Measurements from ENCODE around the gene ARHGEF16.

ARHGEF16 gene

DNA sequence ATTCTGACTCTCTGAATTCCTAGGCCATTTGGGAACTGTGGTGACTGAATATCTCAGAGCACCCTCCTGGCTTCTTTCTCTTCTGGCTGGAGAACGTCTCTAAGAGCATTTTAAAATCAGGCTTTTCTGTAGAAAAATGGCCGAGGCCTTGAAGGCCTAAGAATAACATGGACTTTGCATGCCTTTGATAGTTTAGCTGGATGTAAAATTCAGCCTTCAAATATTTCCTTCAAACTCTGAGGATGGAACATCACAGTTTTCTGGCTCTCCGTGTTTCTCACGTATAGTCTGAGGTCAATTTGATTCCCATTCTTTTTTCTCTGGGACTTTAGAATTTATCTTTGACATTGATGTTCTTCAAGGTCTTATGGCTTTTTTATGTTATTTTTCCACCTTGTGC lies 34.0 kb downstream of the ARHGEF16 start:
- DNase-seq, result no peak

- DNase-seq, result no peak
Measured at GRCh38 chr1:3490046-3490745, 35.7 kb downstream of the ARHGEF16 start.

- peak; percentile 87 for DNase-seq
Measured at GRCh38 chr1:3491291-3492246, 37.1 kb downstream of the ARHGEF16 start.

DNA sequence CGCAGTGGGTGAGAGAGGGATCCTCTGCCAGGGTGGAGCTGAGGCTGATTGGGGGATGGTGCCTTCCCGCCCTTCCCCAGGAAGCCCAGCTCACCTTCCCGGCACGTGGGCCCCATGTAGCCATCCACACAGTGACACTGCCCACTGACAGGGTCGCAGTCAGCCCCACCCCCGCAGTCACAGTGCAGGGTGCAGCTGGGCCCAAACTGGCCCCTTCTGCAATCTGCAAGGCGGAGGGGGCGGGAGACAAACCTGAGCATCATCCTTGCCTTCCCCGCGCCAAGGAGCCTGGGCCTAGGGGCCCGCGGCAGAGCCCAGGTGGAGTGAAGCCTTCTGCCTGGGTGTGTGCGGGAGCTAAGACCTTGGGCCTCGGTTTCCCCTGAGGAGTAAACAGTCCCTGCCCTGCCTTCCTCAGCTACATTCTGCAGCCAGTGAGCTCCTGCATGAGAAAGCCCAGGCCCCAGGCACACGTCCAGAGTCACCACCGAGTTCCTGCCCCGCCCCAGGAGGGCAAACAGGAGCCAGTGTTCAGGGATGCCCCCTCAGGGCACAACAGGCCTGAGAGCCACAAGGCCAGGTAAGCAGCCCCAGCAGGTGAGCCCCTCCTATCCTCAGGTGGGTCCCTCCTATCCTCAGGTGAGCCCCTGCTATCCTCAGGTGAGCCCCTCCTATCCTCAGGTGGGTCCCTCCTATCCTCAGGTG lies 38.2 kb downstream of the ARHGEF16 start:
- DNase-seq, result no peak

DNA sequence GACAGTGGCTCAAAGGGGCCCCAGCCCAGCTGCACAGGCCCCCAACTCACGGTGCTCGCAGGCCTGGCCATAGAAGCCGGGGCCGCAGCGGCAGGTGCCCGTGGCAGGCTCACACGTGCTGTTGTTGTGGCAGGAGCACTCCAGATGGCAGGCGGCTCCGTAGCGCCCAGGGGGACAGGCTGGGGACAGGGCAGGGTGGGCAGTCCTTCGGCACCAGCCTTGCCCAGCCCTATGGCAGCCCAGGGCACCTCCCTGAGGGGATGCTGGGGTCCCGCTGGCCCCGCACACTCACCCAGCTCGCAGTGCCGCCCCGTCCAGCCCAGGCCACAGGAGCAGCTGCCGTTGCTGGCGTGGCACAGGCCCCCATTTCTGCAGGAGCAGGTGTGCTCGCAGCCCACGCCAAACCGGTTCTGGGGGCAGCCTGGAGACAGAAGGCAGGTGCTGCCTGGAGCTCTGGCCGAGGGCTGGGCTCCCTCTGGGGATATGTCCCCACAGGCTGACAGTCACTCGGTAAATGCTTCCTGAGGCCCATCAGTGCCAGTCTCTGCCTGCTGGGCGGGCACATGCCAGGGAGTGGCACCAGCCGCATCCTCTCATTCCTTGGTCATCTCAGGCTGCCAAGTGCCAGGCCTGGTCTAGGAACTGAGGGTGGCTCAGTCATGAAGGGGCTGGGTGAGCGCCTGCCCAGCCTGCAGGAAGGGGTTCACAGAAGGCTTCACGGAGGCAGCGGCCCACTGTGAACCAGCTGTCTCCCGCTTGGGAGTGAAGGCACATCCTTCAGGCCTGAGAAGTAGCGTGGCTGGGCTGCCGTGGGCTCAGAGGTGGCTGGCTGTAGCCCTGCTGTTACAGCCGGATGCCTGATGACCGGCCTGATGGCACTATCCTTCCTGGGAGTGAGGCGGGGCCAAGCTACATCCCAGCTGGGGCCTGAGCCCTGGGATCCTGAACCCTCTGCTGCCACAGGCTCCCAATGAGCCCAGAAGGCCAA lies 40.1 kb downstream of the ARHGEF16 start:
- DNase-seq, result no peak

GRCh38 chr1:3495776-3496745 lies 41.6 kb downstream of the ARHGEF16 start:
- DNase-seq, result no peak

GRCh38 chr1:3496916-3497315 lies 42.5 kb downstream of the ARHGEF16 start:
- no peak for DNase-seq

DNA sequence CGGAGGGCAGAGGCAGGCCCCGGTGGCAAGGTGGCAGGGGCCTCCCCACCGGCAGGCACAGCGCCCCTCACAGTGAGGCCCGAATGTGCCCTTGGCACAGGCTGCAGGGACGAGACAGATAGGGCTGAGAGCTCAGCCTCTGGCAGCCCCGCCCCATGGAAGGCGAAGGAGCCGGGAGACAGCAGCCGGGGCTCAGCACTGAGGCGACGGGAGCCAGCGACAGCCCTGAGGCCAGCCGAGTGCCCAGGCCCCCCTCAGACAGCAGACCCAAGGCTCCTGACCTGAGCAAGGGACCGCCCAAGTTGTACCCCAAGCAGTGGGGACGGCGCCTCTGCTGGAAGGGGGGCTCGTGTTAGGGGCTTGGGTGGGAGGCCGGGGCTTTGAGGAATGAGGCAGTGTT lies 43.1 kb downstream of the ARHGEF16 start:
- no peak for DNase-seq

DNA sequence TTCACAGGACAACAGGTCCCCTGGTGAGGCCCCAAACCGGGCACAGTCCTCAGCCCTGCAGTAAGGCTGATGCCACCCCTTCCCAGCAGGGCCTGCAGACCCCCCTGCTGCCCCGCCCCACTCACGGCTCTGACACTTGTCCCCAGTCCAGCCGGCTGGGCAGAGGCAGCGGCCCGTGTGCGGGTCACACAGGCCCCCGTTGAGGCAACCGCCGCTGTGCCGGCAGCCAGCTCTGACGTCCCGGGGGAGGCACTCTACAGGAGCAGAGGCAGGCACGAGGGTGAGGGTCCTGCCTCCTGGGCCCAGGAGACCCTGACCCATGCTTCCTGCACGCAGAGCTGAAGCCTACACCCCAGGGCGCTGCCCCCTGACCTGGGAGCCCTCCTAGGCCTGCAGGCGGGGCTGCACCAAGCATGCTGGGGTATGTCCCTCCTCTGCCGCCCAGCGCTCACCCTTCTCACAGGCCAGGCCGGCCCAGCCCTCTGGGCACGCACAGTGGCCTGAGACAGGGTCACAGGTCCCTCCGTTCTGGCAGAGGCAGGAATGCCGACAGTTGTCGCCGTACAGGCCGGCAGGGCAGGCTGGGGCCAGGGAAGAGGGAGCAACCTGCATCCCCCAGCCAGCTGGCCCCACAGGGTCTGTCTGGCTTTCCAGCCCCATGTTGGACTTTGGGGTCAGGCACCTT lies 43.9 kb downstream of the ARHGEF16 start:
- DNase-seq, result no peak

DNA sequence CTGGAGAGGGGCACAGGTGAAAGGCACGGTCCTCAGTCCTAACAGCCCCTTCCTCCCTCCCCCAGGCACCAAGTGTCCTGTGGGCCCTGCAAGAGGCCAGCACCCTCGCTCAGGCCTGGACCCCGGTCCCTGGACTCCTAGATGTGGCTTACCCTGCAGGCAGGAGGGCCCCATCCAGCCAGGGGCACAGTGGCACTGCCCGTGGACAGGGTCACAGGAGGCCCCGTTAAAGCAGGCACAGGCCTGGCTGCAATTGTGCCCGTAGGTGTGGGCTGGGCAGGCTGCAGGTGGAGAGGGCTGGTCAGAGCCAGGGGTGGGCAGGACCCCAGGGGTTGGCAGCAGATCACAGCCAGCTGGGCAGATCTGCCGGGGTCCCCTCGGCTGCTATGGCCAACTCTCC lies 44.5 kb downstream of the ARHGEF16 start:
- DNase-seq, result no peak

- DNase-seq, result no peak
Measured at GRCh38 chr1:3499611-3500010, 45.1 kb downstream of the ARHGEF16 start.

GRCh38 chr1:3500265-3500835 lies 45.9 kb downstream of the ARHGEF16 start:
- no peak for DNase-seq

- no peak for DNase-seq
Measured at GRCh38 chr1:3501437-3501836, 47.0 kb downstream of the ARHGEF16 start.

GRCh38 chr1:3501856-3502640 lies 47.6 kb downstream of the ARHGEF16 start:
- DNase-seq, result peak; percentile 29

DNA sequence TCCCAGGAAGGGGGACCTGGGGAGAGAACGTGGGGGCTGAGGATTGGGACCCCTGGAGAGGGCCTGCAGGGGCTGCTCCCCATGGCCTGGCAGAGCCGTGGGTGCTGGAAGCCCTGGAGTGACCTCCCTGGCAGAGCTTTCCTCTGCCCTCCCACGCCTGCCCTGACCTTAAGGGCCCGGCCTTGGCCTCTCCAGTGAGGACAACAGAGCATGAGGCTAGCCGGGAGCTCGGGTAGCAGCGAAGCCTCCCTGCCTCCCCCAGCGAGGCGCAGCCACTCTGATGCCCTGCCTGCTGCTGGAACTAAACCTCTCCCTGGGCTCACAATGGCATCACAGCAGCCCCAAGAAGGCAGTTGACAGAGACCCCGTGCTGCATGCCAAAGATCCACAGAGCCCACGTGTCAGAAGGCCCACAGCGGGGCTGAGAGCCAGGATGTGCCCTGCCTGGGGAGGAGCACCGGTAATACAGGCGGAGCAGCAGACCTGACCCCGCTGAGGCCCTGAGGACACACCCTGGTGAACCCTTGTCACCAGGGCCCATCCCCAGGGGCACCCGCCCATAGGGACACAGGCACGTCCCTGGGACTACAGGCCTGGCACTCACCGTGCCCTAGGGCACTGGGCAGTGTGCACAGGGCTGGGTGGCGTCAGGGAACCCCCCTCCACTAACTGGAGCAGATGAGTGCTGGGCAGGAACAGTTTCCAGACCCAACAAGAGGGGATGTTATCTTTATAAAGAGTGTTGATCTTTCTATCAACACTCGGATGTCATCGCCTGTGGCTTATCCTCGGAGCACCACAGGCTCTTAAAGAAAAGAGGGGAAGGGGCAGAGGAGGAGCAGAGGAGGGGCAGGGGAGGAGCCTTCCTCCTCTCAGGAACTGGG lies 48.4 kb downstream of the ARHGEF16 start:
- DNase-seq, result no peak

- no peak for DNase-seq
Measured at GRCh38 chr1:3503525-3503886, 49.0 kb downstream of the ARHGEF16 start.

- no peak for DNase-seq
Measured at GRCh38 chr1:3504151-3504821, 49.8 kb downstream of the ARHGEF16 start.

DNA sequence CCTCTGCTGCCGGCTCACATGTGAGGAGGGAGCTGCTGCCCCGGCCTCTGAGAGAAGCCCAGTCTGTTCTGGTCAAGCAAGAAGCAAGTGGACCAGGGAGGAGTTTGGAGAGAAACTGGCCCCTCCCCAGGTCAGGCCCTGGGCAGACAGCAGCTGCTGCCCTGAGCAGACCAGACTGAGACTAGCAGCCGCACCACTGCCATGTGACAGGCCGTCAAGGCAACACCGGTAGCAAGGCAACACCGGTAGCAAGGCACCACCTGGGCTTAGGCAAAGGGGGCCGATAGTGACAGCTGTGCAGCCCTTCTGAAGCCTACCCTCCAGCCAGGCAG lies 50.3 kb downstream of the ARHGEF16 start:
- DNase-seq, result no peak

Data from stimulated activated CD4-positive, alpha-beta T cell treated with anti-CD3 and anti-CD28 coated beads, Interleukin-4, amount 100 ng/mL, for 24 hours (primary cell).